Panc1 (cell line): Measurements from ENCODE around the gene CORO7.

Experiments
- CTCF ChIP-seq: fragments of 450-650 bp; IDR thresholded peaks from 2 replicates; pipeline ENCODE4 v1.5.1; 2017; ENCODE audit warnings: mild to moderate bottlenecking
- POLR2AphosphoS5 ChIP-seq: IDR thresholded peaks from 2 replicates; pipeline ENCODE4 v1.6.1; 2012; ENCODE audit warnings: mild to moderate bottlenecking, low read depth, low read length, moderate library complexity
- TCF7L2 ChIP-seq: IDR thresholded peaks from 2 replicates; pipeline ENCODE4 v1.6.1; 2011; ENCODE audit warnings: mild to moderate bottlenecking, low read depth, low read length, inconsistent platforms
- TF ChIP-seq, protein P1 (sequence below), 2 experiments: IDR thresholded peaks; 2 replicates each; pipeline ENCODE4 v1.6.1; 2011 to 2012; ENCODE audit warnings: low read depth in 2 of 2, control low read depth in 1 of 2, low read length in 1 of 2, mild to moderate bottlenecking in 1 of 2, moderate library complexity in 1 of 2; ENCODE audit not compliant: insufficient read depth in 1 of 2

DNA sequence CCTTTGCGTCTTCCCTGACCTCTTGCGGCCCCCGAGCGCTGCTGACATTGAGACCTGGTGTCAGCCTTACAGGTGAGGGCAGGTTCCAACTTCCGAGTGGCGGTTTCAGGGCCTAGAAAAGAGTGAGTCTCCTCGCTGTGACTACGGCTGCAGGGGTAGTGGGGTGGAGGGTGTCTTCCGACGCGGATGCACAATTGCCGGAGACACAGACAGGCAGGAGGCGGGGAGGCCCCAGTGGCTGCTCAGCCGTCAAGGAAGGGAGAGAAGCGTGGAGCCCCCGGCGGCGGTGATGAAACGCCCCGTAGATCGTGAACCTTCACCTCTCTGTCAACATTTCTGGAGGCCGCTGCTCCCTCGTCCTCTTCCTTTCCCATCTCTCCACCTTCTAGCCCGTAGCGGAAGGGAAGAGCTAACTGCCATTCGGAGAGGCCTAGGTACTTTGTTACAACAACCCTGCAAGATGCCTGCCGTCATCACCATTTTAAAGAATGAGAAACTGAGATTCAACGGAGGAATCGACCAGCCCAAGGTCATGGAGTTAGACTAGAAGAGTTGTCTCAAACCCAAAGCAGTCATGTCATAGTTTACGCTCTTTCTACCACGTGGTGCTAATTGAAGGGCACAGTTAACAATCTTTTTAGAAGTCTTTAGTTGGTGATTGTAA, 9.8 kb upstream of the CORO7 start:
- TF ChIP-seq CTCF (no peak), POLR2AphosphoS5 (no peak), TCF7L2 (no peak)
- TF ChIP-seq, protein P1, sequence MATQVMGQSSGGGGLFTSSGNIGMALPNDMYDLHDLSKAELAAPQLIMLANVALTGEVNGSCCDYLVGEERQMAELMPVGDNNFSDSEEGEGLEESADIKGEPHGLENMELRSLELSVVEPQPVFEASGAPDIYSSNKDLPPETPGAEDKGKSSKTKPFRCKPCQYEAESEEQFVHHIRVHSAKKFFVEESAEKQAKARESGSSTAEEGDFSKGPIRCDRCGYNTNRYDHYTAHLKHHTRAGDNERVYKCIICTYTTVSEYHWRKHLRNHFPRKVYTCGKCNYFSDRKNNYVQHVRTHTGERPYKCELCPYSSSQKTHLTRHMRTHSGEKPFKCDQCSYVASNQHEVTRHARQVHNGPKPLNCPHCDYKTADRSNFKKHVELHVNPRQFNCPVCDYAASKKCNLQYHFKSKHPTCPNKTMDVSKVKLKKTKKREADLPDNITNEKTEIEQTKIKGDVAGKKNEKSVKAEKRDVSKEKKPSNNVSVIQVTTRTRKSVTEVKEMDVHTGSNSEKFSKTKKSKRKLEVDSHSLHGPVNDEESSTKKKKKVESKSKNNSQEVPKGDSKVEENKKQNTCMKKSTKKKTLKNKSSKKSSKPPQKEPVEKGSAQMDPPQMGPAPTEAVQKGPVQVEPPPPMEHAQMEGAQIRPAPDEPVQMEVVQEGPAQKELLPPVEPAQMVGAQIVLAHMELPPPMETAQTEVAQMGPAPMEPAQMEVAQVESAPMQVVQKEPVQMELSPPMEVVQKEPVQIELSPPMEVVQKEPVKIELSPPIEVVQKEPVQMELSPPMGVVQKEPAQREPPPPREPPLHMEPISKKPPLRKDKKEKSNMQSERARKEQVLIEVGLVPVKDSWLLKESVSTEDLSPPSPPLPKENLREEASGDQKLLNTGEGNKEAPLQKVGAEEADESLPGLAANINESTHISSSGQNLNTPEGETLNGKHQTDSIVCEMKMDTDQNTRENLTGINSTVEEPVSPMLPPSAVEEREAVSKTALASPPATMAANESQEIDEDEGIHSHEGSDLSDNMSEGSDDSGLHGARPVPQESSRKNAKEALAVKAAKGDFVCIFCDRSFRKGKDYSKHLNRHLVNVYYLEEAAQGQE (IDR thresholded peaks at IDR 0.05; ENCODE audit: insufficient read depth in 1 of 2, low read depth in 2 of 2, low read length in 1 of 2): no peak
